GM19452 (cell line): ENCODE results near the gene PDZRN3.

Experiments used
- ATAC-seq: cut with Tn5 transposase; IDR thresholded peaks from one replicate; pipeline ENCODE4 v1.9.1; 2021; ENCODE audit not compliant: unreplicated experiment

Gene PDZRN3

DNA sequence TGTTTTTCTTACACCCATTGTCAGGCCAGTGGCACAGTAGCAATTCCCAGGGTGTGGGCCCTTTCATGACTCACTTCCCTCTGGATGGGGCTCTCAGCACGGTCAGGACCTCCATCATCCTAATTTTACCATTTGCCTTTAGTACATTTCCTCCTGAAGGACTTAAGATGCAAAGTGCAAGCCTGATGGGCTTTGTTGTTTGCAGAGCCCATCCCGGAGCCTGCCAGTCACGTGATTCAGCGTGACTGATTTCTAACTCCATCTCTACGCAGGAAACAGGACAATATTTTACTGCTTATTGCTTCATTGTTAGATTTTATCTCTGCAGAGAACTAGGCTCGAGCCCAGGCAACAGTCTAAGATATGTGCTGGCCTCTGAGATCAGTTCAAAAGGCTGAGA is 223.7 kb downstream of the PDZRN3 start:
- no peak for ATAC-seq

GRCh38 chr3:73399666-73400253 is 225.0 kb downstream of the PDZRN3 start:
- no peak for ATAC-seq

GRCh38 chr3:73399106-73399505 is 225.6 kb downstream of the PDZRN3 start:
- no peak for ATAC-seq

DNA sequence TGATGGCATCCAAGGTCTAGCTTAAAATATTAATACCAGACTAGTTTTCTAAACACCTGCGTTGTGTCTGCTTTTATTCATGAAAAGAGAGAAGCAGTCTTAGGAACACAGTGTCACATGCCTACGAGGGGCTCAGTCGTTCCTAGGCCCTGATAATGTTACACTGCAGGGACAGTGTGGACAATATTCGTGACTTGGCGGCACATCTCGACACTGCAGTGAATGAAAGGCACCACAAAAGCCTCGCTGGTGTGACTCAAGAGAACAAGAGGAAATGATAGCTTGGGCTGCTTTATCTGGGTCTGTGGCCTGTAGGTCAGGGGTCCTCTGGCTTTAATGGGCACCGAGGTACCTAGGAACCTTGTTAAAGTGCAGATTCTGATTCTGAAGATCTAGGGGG is 226.7 kb downstream of the PDZRN3 start:
- no peak for ATAC-seq

DNA sequence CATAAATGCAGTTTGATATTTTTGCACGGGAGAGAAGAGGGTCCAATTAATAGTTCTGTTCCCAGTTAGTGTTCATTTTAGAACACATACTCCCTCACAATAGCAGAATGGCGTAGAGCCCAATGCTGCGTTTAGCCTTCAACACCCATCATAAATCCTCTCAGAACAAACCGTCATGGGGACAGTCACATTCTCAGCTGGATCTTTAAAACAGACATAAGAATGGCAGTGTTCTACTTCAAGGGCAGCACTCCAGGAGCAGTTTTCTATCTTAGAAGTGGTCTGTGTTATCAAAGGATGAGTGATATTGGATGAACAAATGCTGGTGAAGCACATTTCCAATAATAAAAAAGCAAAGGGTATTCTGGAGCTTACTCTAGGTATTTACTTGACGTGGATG is 230.5 kb downstream of the PDZRN3 start:
- no peak for ATAC-seq

DNA sequence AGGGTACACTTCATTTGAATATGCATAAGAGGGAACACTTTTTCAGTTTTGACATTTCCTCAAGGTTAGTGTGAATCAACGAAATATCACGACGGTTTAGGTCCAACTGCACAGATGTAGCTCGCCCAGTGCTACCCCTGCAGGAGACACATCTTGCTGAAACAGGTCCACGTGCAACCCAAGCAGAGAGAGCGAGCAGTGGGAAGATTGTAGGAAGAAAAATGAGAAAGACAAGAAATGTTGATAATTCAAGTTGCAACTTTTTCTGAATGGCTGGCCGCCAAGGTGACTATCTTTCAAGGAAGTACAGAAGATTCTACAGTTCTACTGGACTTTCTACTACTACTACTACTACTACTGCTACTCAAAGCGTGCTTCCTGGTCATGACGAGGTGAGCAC is 231.7 kb downstream of the PDZRN3 start:
- no peak for ATAC-seq

GRCh38 chr3:73391984-73392383 is 232.8 kb downstream of the PDZRN3 start:
- ATAC-seq = no peak

DNA sequence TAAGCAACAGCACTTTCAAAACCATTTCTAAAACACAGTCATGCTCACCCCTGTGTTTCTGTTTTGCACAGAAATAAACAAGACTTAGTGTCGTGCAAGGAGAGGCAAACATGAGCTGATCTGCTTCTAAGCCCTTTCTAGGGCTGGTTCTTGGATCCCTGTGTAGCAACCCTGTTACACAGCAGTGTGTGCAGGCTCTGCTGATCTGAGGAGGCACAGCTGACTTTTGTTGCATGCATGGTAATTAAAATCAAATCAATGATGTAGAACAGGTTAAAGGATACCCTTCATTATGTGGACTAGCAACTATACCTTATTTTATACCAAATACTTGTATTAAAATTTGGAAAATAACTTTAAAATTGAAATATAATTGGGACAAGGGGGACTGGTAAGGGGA is 234.8 kb downstream of the PDZRN3 start:
- no peak for ATAC-seq

- ATAC-seq = no peak
These were observed 235.5 kb downstream of the PDZRN3 start for GRCh38 chr3:73389117-73389813.

DNA sequence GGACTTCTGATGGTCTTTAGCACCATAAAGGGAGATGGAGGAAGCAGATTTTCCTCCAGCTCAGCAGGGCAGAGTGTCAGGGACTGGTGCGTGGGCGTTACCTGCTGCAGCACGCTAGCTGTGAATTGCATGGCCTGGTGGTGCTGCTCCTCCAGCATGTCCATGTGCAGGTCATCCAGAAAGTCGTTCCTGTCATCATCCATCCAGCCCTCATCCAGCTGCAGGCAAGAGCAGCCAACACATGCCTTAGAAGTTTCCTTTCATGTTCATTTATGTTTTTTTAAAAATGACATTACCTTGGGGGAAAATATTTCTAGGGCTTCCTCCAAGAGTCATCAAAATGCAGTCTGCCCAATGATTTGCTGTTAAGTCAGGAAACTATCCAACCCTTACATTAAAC is 239.2 kb downstream of the PDZRN3 start:
- no peak for ATAC-seq

DNA sequence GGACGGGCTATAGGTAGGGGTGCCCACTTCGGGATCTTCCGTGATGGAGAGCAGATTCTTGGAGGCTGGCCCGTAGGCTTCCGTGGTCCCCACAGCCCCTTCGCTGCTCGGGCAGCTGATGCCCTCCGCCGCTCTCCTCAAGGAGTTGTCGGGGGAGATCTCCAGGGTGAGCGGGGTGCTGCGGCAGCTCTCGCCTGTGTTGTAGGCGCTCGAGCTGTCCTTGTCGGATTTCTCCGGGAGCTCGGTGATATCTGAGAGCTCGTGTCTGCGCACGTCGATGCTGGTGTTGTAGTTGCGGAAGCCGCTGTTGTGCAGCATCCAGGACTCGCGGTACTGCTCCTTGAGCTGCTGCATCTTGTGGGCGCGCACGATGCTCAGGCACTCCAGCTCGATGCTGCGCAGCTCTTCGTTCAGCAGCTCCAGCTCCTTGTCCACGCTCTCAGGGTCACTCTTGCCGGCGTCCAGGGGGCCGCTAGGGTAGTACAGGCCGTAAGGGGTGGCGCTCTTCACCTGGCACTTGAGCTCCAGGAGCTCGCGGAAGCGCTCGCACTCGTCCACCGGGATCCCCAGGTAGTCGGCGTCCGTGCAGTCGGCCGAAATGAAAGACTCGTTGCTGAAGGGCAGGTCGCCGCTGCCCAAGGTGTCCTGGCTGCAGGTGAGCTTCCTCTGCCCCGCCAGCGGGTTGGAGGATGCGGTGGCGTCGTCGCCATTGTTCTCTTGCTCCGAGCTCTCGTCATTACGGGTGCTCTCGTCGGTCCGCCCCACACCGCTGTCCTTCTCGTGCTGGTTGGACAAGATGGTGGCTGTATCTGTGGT is 240.4 kb downstream of the PDZRN3 start:
- ATAC-seq = no peak

DNA sequence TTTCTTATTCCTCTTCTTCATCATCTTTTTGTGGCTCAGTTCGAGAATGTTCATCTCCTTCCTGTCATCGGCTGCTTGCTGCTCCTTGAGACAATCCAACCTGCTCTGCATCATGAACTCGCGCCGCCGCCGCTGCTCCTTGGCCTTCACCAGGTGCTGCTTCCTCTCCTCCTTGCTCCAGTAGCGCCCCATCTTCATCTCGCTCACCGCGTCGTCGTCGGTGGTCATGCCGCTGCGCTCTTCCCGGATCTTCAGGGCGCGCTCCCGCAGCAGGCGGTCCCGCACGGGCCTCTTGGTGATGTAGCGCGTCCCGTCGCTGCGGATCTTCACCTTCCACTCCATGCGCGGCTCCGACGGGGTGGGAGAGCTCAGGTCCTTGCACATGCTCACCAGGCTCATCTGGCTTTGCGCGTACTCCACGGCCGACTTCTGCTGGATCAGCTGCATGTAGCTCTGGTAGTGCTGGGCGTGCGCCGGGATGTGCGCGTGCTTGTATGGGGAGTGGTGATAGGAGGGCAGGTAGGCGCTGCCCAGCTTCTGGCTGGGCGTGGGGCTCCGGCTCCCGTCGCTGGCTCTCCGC is 241.2 kb downstream of the PDZRN3 start:
- ATAC-seq = no peak

GRCh38 chr3:73381551-73381950 is 243.2 kb downstream of the PDZRN3 start:
- no peak for ATAC-seq

- ATAC-seq = no peak
These were observed 243.8 kb downstream of the PDZRN3 start for GRCh38 chr3:73380735-73381532.

GRCh38 chr3:73379465-73379864 is 245.3 kb downstream of the PDZRN3 start:
- ATAC-seq = no peak

- ATAC-seq = no peak
These were observed 246.5 kb downstream of the PDZRN3 start for GRCh38 chr3:73378207-73378606.

- no peak for ATAC-seq
These were observed 258.9 kb downstream of the PDZRN3 start for GRCh38 chr3:73365756-73366397.

- no peak for ATAC-seq
These were observed 260.2 kb downstream of the PDZRN3 start for GRCh38 chr3:73364517-73364916.

DNA sequence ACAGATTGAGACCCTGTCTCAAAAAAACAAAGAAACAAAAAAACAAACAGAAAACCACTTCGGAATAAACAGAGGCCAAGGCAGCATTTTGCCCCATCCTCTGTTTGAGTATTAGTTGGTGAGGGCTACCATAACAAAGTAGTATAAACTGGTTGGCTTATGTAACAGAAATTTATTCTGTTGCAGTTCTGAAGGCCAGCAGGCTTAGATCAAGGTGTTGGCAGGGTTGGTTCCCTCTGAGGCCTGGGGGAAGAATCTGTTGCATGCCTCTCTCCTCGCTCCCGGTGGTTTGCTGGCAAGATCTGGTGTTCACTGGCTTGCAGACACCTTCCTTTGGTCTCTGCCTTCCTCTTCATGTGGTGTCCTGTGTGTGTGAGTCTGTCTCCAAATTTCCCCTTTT is 261.6 kb downstream of the PDZRN3 start:
- no peak for ATAC-seq

GRCh38 chr3:73361591-73361990 is 263.1 kb downstream of the PDZRN3 start:
- ATAC-seq = no peak
